Measurements from ENCODE around the gene TLR4.

The TLR4 gene

DNA sequence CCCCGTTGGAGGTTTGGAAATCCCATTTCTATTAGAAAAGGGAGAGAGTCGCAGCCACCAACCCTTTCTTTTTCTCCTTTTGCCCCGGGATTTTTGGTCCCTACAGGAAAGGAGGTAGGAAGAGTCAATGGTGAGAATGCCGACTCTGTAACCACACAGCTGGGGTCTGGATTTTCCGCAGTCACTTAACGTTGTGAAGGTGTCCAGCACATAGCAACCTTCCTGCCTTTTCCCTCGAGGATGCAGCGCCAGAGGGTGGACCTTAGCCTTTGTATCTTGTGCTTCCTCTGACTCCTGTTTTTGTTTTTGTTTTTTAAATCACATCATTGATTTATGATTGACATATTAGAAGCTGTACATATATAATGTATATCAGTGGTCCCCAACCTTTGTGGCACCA, 41.4 kb downstream of the TLR4 start:
- DNase-seq = no peak

DNA sequence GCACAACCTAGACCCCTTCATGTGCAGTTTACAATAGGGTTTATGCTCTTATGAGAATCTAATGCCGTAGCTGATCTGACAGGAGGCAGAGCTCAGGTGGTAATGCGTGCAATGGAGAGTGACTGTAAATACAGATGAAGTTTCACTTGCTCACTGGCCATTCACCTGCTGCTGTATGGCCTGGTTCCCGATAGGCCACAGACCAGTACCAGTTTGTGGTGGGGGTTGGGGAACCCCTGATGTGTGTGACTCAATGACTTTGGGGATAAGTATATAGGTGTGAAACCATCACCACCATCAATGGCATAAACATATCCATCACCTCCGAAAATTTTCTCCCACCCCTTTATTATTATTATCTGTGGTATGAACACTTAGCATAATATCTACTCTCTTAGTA, 42.1 kb downstream of the TLR4 start:
- no peak for DNase-seq

DNA sequence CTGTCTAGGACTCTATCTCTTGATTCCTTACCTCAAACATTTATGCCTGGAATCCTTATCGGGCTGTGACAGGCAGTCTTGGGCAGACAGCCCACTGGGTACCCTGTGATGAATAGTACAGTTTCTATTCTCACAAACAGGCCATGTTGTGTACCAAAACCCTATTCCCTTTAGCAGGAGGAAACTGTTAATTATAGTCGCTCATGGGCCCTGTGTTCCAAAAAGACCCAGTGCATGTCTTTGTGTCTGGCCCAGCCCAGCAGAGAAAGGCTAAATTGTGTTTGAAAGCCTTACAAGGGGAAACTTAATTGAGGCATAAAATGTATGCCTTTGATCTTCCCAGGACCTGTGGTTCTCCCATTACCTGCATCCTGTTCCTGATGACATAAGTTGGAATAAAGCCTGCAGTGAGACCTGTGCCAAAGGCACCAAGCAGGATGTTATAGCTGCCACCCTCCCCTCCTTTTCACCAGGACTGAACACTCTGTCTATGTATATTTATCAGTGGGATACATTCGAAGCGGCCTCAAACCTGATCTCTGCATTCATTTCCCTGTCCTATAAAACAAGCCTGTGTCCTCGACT, 43.3 kb downstream of the TLR4 start:
- no peak for DNase-seq

DNA sequence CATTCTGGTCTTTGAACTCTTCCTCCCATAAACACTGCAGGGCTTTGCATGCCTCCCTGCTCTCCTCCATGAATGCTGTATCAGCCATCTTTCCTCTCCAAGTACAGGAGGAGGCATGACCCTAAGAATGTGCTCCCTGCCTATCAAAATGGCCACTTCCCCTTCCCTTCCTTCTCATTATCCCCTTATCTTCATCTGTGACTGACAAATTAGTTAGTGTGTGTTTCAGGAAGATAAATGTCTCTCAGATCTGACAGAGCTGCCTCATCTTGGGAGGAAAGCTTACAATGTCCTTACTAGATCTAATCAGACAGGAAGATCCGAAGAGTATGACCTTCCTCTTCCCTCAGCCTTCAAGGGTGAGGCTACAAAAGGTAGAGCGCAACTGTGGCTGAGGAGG, 46.2 kb downstream of the TLR4 start:
- no peak for DNase-seq

DNA sequence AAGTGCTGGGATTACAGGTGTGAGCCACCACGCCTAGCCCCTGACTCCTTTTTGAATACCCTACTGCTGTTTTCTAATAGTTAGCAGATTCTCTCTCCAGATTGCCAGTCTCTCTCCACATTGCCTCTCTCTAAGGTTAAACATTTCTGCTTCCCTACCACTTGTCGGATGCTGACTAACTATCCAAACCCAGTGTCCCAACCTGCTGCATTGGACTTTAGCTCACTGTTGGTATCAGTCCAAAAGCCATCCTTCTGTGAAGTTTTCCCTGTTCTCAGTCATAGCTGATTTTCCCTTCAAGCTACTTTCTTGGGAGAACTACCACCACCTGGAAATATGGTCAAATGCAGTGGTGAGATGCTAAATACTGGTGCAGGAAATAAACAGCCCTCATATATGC, 48.7 kb downstream of the TLR4 start:
- no peak for DNase-seq

DNA sequence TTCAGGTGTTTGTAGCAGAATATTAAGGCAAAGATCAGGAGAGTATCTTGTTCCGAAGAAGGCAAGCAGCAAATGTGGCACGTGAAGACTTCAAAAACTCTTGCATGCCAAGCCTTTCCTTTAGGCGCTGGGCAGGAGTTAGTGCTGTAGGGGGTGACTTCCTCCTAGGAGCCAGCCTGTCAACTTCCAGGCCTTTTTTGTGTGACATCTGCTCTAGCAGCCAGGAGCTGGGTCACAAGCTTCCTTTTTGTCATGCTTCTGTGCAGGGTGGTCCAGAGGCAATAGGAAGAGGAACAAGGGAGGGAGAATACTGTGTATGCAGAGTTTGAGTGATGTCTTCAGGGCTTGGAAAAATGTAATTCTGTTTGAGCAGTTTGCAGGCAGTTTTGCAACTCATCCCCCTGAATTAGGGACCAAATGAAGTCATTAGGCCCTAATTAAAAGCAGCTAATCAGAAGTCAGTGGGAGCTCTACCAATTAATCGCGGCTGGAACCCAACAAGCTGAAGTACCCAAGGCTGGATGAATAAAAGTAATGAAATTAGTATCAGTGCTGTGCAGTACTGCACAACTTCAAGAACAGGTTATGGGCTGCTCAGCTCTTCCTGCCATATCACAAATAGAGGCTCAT, 53.5 kb downstream of the TLR4 start:
- no peak for DNase-seq

DNA sequence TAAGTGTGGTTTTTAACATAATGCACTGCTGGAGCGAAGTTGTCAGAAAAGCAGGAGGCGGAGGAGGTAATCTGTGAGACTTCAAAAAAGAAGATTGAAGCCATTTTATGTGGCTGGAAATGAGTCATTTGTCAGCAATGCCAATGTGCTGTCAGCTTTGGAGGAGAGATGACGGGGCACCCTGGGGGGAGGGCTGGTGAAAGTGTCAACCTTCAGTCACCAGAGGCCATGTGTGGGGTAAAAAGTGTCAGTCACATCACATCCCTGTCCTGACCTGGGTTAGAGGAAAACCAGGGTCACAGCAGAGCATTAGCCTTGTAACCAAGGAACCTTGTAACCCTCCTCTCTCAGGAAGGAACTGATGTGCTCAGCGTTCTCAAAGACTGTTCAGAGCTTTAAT, 59.1 kb downstream of the TLR4 start:
- DNase-seq = peak; percentile 71

DNA sequence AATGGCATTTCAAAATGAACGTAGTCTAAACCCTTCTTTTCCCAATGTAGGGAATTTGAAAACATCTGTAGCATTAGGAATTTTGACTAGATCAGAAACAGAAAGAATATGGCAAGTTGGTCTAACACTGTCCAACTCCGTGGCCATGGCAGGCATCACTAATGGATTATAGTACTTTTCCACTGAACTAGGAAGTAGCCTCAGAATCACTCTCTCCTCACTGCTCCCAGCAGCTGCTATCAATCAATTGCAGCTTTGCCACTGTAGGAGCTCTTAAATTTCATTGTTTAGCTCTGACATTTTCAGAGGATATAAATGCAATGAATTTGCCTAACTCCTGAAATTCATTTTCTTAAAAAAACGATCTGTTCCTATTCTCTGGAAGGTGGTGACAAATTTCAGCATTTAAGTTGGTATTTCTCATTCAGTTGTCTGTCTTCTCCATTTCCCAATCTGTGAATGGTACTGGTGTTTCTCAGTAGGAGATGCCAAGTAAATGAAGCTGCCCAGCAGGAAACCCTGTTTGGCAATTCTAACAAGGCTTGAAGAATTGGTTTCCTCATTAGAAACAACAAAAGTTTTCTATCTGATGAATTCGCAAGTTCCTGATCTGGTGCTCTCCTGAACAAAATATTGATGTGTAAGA, 64.7 kb downstream of the TLR4 start:
- no peak for DNase-seq

DNA sequence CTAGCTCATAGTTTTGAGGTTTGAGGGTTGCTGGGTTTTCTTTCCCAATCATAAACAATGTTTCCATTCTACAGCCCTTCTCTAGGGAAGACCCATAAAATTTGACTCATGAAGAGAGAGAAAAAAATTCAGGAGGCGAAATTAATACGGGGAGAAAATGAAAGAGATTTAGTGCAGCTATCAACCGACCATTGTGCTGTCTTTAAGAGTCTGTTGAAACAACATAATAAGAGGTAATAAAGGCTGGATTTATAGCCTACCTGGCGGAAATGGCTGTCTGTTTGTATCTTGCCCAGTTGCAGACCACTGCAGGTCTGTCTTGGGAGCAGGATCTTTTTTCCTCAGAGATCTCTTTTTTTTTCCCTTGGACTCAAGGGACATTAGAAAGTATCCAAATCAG, 66.9 kb downstream of the TLR4 start:
- DNase-seq = no peak

DNA sequence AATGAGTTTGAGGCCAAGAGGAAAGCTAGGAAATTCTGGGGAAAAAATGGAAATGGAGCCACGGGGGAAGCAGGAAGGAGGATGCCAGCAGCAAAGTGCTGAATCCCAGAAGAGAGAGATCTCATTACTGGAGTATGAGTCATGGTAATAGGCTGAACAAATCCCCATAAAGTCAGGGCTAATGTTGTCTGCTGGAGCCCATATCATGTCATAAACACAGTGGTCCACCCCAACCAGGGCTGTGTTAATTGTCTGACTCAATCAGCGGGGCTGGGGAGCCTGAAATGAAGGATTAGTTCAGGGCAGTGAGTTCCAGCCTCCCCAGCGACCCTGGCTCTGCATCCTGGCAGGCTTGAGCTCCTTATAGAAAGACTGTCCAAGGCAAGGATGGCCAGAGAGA, 68.8 kb downstream of the TLR4 start:
- peak; percentile 78 for DNase-seq

Measured in fibroblast of skin of right biceps (primary cell).